Measurements from ENCODE around the gene NTRK3. TPM values are rescaled to one million over a fixed set of nuclear protein-coding genes. Genes with fewer than 3 reads are reported as not detected.
A peak's percentile ranks its signal among the peaks of the same experiment; 100 is the strongest.

NTRK3 gene
- total and polyA plus RNA-seq, 2 of the 8 experiments (the other 6 are each of a cell fraction or from before 2014, with no cell fraction given), result 4.5 to 6.8 TPM

GRCh38 chr15:87848012-87848411 is 408.5 kb downstream of the NTRK3 start:
- Histone ChIP-seq H3K9ac (replicated peaks in 1 of 4; ENCODE audit: extremely low read depth in 1 of 4, low read depth in 3 of 4, low read length in 3 of 4) (no peak overlapping the region), H4K20me1 (replicated peaks in 1 of 2; ENCODE audit: control insufficient read depth in 1 of 2, insufficient read depth in 2 of 2, low read length in 2 of 2) (no peaks in the 10 kb centered on the region), H3K36me3 (ENCODE audit: control insufficient read depth in 2 of 4, insufficient read depth in 4 of 4, low read length in 3 of 4) (no peaks in the 10 kb centered on the region), H2BK15ac (ENCODE audit: low read length) (no peak overlapping the region), H3K4ac (replicated peaks; ENCODE audit: insufficient read length, low read depth, low read length) (no peak overlapping the region), H2BK120ac (replicated peaks; ENCODE audit: low read depth, low read length) (no peak overlapping the region), H2BK20ac (ENCODE audit: low read length) (no peak overlapping the region), H3K27ac (ENCODE audit: low read depth, low read length) (no peak overlapping the region), H4K91ac (replicated peaks; ENCODE audit: insufficient read length, low read length) (no peak overlapping the region), H2AFZ (ENCODE audit: low read length) (no peak overlapping the region), H2BK12ac (ENCODE audit: low read depth, low read length) (no peak overlapping the region), H3K79me2 (ENCODE audit: control insufficient read depth in 1 of 2, insufficient read depth in 2 of 2, low read length in 2 of 2) (no peaks in the 10 kb centered on the region), H3K4me1 (replicated peaks in 1 of 4; ENCODE audit: control insufficient read depth in 3 of 4, insufficient read depth in 4 of 4, low read length in 3 of 4) (no peaks in the 10 kb centered on the region), H3K56ac (replicated peaks; ENCODE audit: insufficient read length, low read depth, low read length) (no peak overlapping the region), H3K27me3 (replicated peaks in 1 of 4; ENCODE audit: control insufficient read depth in 3 of 4, extremely low read depth in 1 of 4, insufficient read depth in 3 of 4, low read length in 3 of 4) (no peaks in the 10 kb centered on the region), H3K4me3 (ENCODE audit: extremely low read depth in 1 of 4, insufficient read depth in 2 of 4, low read depth in 3 of 4, low read length in 4 of 4) (no peak overlapping the region), H3K23me2 (ENCODE audit: low read depth, low read length) (peaks cover 1% of the 10 kb centered on the region; the same call in 1 of the 2 replicates), H2BK5ac (ENCODE audit: low read depth, low read length) (no peak overlapping the region), H3K4me2 (ENCODE audit: insufficient read depth in 1 of 2, low read depth in 2 of 2, low read length in 2 of 2) (no peak overlapping the region), H3K18ac (ENCODE audit: extremely low read depth, low read length) (no peak overlapping the region), H4K5ac (ENCODE audit: insufficient read length, low read depth, low read length) (no peak overlapping the region), H3K23ac (ENCODE audit: insufficient read length) (no peak overlapping the region), H3K79me1 (ENCODE audit: low read depth, low read length) (no peaks in the 10 kb centered on the region), H3K9me3 (ENCODE audit: insufficient read depth in 2 of 2, low read depth in 1 of 2, low read length in 1 of 2) (no peaks in the 10 kb centered on the region; a peak in 1 of 4 replicates), H4K8ac (ENCODE audit: extremely low read depth, insufficient read depth, low read length) (no peak overlapping the region), H3K14ac (ENCODE audit: insufficient read length) (no peak overlapping the region), H2AK5ac (ENCODE audit: low read depth, low read length) (no peak overlapping the region)
- DNase-seq (ENCODE audit: low read depth in 1 of 2, low spot score in 2 of 2) (no peak), FAIRE-seq (no peak)
- CTCF ChIA-PET (ENCODE audit: partially characterized antibody), result no interaction called here
- POLR2A ChIA-PET (ENCODE audit: partially characterized antibody), result no interaction called here
- 39% methylated on average over 1 of the region's 1 CpG; no CpG with 5 or more reads in 1 of the 2 experiments for WGBS, 2 experiments (ENCODE audit: extremely low coverage in 1 of 2, insufficient coverage in 1 of 2, insufficient read length in 1 of 2, insufficient replicate concordance in 2 of 2, low coverage in 1 of 2, low lambda C conversion rate in 2 of 2, missing lambda C conversion rate in 1 of 2)
- TF ChIP-seq CEBPB (IDR thresholded peaks at IDR 0.05; ENCODE audit: low read depth, low read length) (peak; percentile 39; the same call in 1 of the 2 replicates), TCF12 (IDR thresholded peaks at IDR 0.05; ENCODE audit: low read depth, low read length) (no peak)
